Neutrophil (primary cell): ENCODE measurements around the gene ITGA1.
"Not testable (repeated sequence)": the region's sequence is repeated elsewhere in the genome, so short reads cannot be mapped to it uniquely, and the experiment has no call there.

Experiments used
- H3K27ac ChIP-seq: fragments of 200-600 bp; sonication (generic); 2 replicates; pipeline ENCODE4 v1.5.1; 2016; ENCODE audit warnings: mild to moderate bottlenecking, moderate library complexity
- H3K27me3 ChIP-seq: fragments of 200-600 bp; sonication (generic); 2 replicates; pipeline ENCODE4 v1.6.0; 2016; ENCODE audit warnings: mild to moderate bottlenecking
- H3K36me3 ChIP-seq: fragments of 200-600 bp; sonication (generic); 2 replicates; pipeline ENCODE4 v1.5.1; 2017
- H3K4me1 ChIP-seq, 2 experiments: fragments of 200-600 bp in 1 of 2; sonication (generic) in 1 of 2; 1 replicate in 1 of 2; 2 replicates in 1 of 2; pipeline versions ENCODE4 v1.5.1 to v1.6.1; 2013 to 2016; ENCODE audit warnings: low read depth in 1 of 2, low read length in 1 of 2, mild to moderate bottlenecking in 1 of 2, moderate library complexity in 1 of 2; ENCODE audit not compliant: control insufficient read depth in 1 of 2, insufficient read depth in 1 of 2
- H3K4me3 ChIP-seq, 2 experiments: fragments of 200-600 bp in 1 of 2; sonication (generic) in 1 of 2; 1 replicate in 1 of 2; 2 replicates in 1 of 2; pipeline ENCODE4 v1.5.1; 2013 to 2016; ENCODE audit warnings: low read depth in 1 of 2, low read length in 1 of 2, mild to moderate bottlenecking in 1 of 2, moderate library complexity in 1 of 2
- H3K9me3 ChIP-seq: fragments of 200-600 bp; sonication (generic); 2 replicates; pipeline ENCODE4 v1.5.1; 2016
- CTCF ChIP-seq: fragments of 200-600 bp; sonication (generic); IDR thresholded peaks from 2 replicates; pipeline ENCODE4 v1.5.1; 2016; ENCODE audit warnings: antibody characterized with exemption

ITGA1 gene

GRCh38 chr5:52810426-52810825, 22.7 kb downstream of the ITGA1 start:
- H3K9me3 ChIP-seq: no peaks in the 10 kb centered on the region
- peaks cover 60 to 78% of the 10 kb centered on the region in 2 experiments for H3K4me1 ChIP-seq
- H3K4me3 ChIP-seq: peak overlapping the region; percentile 23 to 44
- no peaks in the 10 kb centered on the region for H3K27me3 ChIP-seq
- no peaks in the 10 kb centered on the region for H3K36me3 ChIP-seq
- H3K27ac ChIP-seq: peak overlapping the region; percentile 94
- no peak for TF ChIP-seq CTCF

GRCh38 chr5:52811067-52811749, 23.5 kb downstream of the ITGA1 start:
- no peaks in the 10 kb centered on the region for H3K9me3 ChIP-seq
- no peaks in the 10 kb centered on the region for H3K27me3 ChIP-seq
- H3K27ac ChIP-seq: peak overlapping the region; percentile 94
- H3K4me3 ChIP-seq: peak overlapping the region; percentile 6 to 44
- TF ChIP-seq CTCF: peak; percentile 37
- no peaks in the 10 kb centered on the region for H3K36me3 ChIP-seq
- H3K4me1 ChIP-seq: peaks cover 52 to 70% of the 10 kb centered on the region in 2 experiments

- no peaks in the 10 kb centered on the region for H3K9me3 ChIP-seq
- no peaks in the 10 kb centered on the region for H3K36me3 ChIP-seq
- no peaks in the 10 kb centered on the region for H3K27me3 ChIP-seq
- H3K27ac ChIP-seq: no peak overlapping the region
- peaks cover 34 to 39% of the 10 kb centered on the region in 2 experiments for H3K4me1 ChIP-seq
- H3K4me3 ChIP-seq: no peak overlapping the region
- no peak for TF ChIP-seq CTCF
Measured at GRCh38 chr5:52814352-52815148, 26.8 kb downstream of the ITGA1 start.

GRCh38 chr5:52817818-52818217, 30.1 kb downstream of the ITGA1 start:
- H3K4me3 ChIP-seq: no peak overlapping the region
- H3K27me3 ChIP-seq: no peaks in the 10 kb centered on the region
- H3K4me1 ChIP-seq: peaks cover 4 to 9% of the 10 kb centered on the region in 2 experiments
- H3K27ac ChIP-seq: no peak overlapping the region
- H3K9me3 ChIP-seq: no peaks in the 10 kb centered on the region
- TF ChIP-seq CTCF: no peak
- no peaks in the 10 kb centered on the region for H3K36me3 ChIP-seq

GRCh38 chr5:52818360-52818759, 30.6 kb downstream of the ITGA1 start:
- H3K36me3 ChIP-seq: no peaks in the 10 kb centered on the region
- H3K27ac ChIP-seq: no peak overlapping the region
- H3K4me3 ChIP-seq: no peak overlapping the region
- no peaks in the 10 kb centered on the region for H3K27me3 ChIP-seq
- peaks cover 4 to 9% of the 10 kb centered on the region in 2 experiments for H3K4me1 ChIP-seq
- no peaks in the 10 kb centered on the region for H3K9me3 ChIP-seq
- TF ChIP-seq CTCF: no peak

- H3K36me3 ChIP-seq, H3K27me3 ChIP-seq, H3K4me3 ChIP-seq, H3K27ac ChIP-seq, H3K4me1 ChIP-seq, H3K9me3 ChIP-seq: not testable (repeated sequence)
Measured at GRCh38 chr5:52818807-52819206, 31.1 kb downstream of the ITGA1 start.
